Endometrial microvascular endothelial cells (primary cell): ENCODE data around the gene SDCCAG8. TPM values are rescaled to one million over a fixed set of nuclear protein-coding genes. Genes with fewer than 3 reads are reported as not detected.
"Not testable (repeated sequence)": the region's sequence is repeated elsewhere in the genome, so short reads cannot be mapped to it uniquely, and the experiment has no call there.

Source experiments
- in situ Hi-C: cut with HindIII; loops from 2 replicates; pipeline ENCODE4 v1.10.0; 2017; ENCODE audit warnings: low sequenced_read_pairs, low pct_unique_long_range_greater_than_20kb; ENCODE audit errors: inconsistent ontology term
- total RNA-seq: library from RNA; depleted of rRNA; stranded (reverse); fragments of >200 nt; gene quantifications from one replicate; pipeline ENCODE4 v1.2.3, GENCODE V29; 2015; ENCODE audit errors: inconsistent ontology term

The SDCCAG8 gene
- 21.9 TPM for total RNA-seq

- in situ Hi-C loops, result no loop called here
These were observed at the start of gene SDCCAG8 for GRCh38 chr1:243255791-243256512. Gene SDCCAG8, plus strand, starts transcription at chr1:243256041. Its CDS starts 133 bp downstream, at chr1:243256174.

- in situ Hi-C loops, result not testable (repeated sequence)
These were observed 43.9 kb upstream of the SDCCAG8 start for GRCh38 chr1:243211984-243212383.

GRCh38 chr1:243213045-243213787 is 42.6 kb upstream of the SDCCAG8 start:
- in situ Hi-C loops, result no loop called here

DNA sequence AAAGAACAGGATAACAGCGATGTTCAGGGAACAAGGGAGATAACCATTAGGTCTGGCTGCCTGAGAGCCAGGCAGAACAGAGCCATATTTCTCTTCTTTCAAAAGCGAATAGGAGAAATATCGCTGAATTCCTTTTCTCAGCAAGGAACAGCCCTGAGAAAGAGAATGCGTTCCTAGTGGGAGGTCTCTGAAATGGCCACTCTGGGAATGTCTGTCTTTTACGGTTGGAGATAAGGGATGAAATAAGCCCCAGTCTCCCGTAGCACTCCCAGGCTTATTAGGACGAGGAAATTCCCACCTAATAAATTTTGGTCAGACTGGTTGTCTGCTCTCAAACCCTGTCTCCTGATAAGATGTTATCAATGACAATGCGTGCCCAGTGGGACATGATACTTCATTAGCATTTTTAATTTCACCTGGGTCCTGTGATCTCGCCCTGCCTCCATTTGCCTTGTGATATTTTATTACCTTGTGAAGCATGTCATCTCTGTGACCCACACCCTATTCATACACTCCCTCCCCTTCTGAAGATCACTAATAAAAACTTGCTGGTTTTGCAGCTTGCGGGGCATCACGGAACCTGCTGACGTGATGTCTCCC is 40.5 kb upstream of the SDCCAG8 start:
- in situ Hi-C loops, result not testable (repeated sequence)

DNA sequence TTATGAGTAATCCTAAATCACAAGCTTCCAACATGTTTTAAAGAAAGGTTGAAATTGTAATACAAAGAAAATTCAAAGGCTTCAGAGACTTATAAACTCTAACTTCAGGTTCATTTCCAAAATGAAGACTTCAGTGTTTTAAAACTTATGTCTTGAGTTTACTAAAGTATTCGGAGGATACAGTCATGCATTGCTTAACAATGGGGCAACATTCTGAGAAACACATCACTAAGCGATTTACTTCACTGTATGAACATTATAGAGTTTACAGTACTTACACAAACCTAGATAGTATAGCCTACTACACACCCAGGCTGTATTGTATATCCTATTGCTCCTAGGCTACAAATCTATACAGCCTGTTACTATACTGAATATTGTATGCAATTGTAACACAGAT is 39.1 kb upstream of the SDCCAG8 start:
- in situ Hi-C loops, result no loop called here

DNA sequence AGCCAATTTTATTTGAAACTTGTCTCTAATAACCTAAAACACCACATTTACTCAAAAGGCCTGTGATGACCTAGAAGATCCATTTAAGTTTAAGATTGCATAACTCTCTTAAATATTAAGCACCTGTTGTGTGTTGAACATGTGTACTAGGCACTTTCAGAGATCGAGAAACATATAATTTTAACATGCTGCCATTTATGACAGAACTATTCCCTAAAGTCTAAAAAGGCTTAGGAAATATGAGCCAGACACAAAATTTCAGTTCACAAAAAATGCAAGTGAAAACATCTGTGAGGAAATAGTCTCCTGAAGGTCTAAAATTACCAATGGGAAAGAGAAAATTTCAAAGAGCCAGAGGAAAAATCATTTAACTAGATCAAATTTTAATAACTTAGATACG is 38.5 kb upstream of the SDCCAG8 start:
- in situ Hi-C loops, result no loop called here

- in situ Hi-C loops, result no loop called here
These were observed 37.8 kb upstream of the SDCCAG8 start for GRCh38 chr1:243218059-243218458.

DNA sequence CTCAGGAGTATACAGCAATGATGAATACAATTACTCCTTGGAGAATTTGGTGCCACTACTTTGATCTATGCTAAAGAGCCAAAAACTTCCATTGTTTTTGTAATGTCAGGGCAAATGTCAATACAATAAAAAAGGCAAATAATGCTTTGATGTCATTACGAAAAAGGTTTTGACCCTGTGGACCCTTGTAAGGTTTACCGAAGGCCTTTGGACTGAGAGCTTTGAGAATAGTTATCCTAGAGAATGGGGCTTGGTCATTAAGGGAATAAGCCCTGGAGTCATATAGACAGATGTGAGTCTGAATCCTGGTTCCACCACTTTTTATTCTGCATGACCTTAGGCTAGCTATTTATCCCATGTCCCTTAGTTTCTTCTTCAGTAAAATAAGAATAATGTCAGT is 28.2 kb upstream of the SDCCAG8 start:
- in situ Hi-C loops, result no loop called here

- in situ Hi-C loops, result no loop called here
These were observed 26.3 kb upstream of the SDCCAG8 start for GRCh38 chr1:243229526-243229925.

- in situ Hi-C loops, result no loop called here
These were observed 24.9 kb upstream of the SDCCAG8 start for GRCh38 chr1:243230914-243231313.

DNA sequence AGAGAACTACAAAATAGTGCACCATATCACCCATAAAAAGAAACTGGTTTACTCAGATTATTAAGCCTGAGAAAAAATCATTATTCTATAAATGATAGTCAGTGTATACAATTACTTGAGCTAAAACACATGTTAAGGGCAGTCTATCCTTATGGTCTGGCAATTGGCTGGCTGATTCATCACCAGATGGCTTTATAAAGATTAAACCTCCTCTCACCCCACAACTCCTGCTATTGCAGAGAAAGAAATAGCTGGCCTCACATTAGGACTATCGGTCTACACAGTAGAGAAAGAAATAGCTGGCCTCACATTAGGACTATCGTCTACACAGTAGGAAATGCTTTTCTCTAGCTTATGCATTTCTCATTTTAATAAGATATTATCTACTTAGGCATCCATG is 21.9 kb upstream of the SDCCAG8 start:
- in situ Hi-C loops, result no loop called here

- in situ Hi-C loops, result no loop called here
These were observed 20.7 kb upstream of the SDCCAG8 start for GRCh38 chr1:243234978-243235647.

GRCh38 chr1:243236604-243237252 is 19.1 kb upstream of the SDCCAG8 start:
- in situ Hi-C loops, result no loop called here

DNA sequence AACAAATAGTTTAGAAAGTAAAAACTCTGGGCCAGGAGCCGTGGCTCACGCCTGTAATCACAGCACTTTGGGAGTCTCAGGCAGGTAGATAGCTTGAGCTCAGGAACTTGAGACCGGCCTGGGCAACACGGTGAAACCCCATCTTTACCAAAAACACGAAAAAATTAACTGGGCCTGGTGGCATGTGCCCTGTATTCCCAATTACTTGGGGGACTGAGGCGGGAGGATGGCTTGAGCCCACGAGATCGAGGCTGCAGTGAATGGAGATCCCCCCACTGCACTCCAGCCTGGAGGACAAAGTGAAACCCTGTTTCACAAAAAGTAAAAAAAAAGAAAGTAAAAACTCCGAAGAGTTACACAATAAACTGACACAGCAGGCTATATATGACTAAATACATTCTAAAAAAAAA is 11.4 kb upstream of the SDCCAG8 start:
- in situ Hi-C loops, result no loop called here

DNA sequence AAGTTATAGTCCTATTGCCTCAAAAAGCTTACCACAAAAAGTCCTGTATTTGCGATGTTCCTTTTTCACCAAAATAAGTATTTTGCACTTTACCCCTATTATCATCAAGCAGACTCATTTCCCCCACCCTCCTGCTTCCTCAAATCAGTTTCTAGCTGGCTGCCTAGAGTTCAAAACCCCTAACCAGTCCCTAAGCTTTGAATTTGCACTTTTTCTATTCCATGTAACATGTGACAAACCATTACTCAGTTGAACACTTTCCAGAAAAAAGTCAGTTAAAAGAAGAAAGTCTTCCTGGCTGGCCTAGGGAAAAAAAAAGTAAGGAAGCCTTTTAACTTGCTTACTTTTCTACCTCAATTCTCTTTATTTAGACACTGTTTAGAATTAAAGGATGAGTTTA is 8.9 kb upstream of the SDCCAG8 start:
- in situ Hi-C loops, result no loop called here

DNA sequence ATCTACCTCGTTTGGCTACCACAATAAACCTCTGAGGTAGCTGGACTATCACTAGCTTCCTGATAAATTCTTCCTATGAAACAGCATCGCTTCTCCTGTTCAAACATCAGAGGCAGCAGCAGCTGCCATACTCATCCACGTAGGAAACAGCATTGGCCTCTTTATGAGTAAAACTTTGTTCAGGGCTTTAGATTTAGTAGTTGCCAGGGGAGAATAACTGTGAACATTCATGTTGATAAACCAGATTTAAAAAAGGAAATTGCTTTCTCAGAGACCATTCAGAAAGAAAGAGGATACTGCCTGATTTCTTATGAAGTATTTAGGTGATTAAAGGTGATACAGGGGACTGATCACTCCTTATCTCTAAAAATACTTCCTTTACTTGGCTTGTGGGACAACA is 7.9 kb upstream of the SDCCAG8 start:
- in situ Hi-C loops, result no loop called here

DNA sequence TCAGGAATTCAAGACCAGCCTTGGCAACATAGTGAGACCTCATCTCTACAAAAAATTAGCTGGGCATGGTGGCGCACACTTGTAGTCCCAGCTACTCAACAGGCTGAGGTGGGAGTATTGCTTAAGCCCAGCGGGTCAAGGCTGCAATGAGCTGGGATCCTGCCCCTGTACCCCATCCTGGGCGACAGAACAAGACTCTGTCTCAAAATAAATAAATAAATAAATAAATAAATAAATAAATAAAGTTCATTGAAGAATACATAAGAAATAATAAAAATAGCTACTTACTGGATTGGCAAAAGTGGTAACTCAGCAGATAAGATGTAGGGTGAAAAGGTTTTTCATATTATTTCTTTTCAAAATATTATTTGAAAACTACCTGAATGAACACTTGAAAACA is 6.6 kb upstream of the SDCCAG8 start:
- in situ Hi-C loops, result no loop called here

- in situ Hi-C loops, result no loop called here
These were observed 5.7 kb upstream of the SDCCAG8 start for GRCh38 chr1:243250102-243250501.

DNA sequence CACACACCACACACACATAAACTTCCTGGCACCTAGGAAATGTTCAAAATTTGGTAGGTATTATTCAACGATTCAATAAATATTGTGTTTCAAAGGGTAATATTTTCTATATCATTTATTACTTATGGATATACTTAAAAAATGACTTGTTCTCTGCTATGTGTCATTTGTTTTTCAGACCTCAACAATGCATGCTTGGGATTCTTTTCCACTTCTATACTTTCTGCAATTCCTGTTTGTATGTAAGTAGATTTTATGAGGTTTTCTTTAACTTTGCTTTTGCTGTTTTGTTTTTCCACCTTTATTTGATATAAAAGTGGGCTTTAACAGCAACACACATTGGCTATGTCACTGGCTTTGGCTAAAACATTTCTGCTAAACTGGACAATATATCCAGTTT is 4.3 kb upstream of the SDCCAG8 start:
- in situ Hi-C loops, result no loop called here
